OCI-LY1 (cell line): ENCODE data around the gene FOXM1.

ENCODE experiments used
- H2AFZ ChIP-seq: fragments of 200-600 bp; sonication (generic), shearing (Covaris generic); 2 replicates; pipeline ENCODE4 v1.6.0; 2014; ENCODE audit warnings: antibody characterized with exemption, mild to moderate bottlenecking, low read length
- H3F3A ChIP-seq: fragments of 200-600 bp; sonication (generic), shearing (Covaris generic); 2 replicates; pipeline ENCODE4 v1.6.0; 2014; ENCODE audit warnings: mild to moderate bottlenecking, antibody characterized with exemption, low read length, moderate library complexity; ENCODE audit not compliant: insufficient read depth
- H3K27ac ChIP-seq: fragments of 200-600 bp; sonication (generic); 2 replicates; pipeline ENCODE4 v1.5.1; 2014; ENCODE audit warnings: low read length, mixed run types, mild to moderate bottlenecking, low read depth; ENCODE audit not compliant: poor library complexity, severe bottlenecking
- H3K27me3 ChIP-seq: fragments of 200-600 bp; sonication (generic); 2 replicates; pipeline ENCODE4 v1.6.0; 2014; ENCODE audit warnings: antibody characterized with exemption, mild to moderate bottlenecking, low read length, moderate library complexity; ENCODE audit not compliant: insufficient read depth
- H3K36me3 ChIP-seq: fragments of 200-600 bp; sonication (generic); 2 replicates; pipeline ENCODE4 v1.6.1; 2014; ENCODE audit warnings: mild to moderate bottlenecking, antibody characterized with exemption, low read length, moderate library complexity, mixed read lengths; ENCODE audit not compliant: insufficient read depth
- H3K4me1 ChIP-seq: fragments of 200-600 bp; sonication (generic); 2 replicates; pipeline ENCODE4 v1.5.1; 2014; ENCODE audit warnings: mild to moderate bottlenecking, low read length, moderate library complexity; ENCODE audit not compliant: insufficient read depth, severe bottlenecking
- H3K4me2 ChIP-seq: fragments of 200-600 bp; sonication (generic), shearing (Covaris generic); 2 replicates; pipeline ENCODE4 v1.6.1; 2014; ENCODE audit warnings: low read length
- H3K4me3 ChIP-seq: fragments of 200-600 bp; sonication (generic); 2 replicates; pipeline ENCODE4 v1.5.1; 2014; ENCODE audit warnings: low read length, low read depth, mild to moderate bottlenecking, mixed read lengths; ENCODE audit not compliant: poor library complexity, severe bottlenecking
- H3K79me2 ChIP-seq: fragments of 200-600 bp; shearing (Covaris generic); 2 replicates; pipeline ENCODE4 v1.6.1; 2016; ENCODE audit warnings: mixed run types, low read length, mixed read lengths; ENCODE audit not compliant: insufficient read depth
- H3K9ac ChIP-seq: fragments of 200-600 bp; sonication (generic), shearing (Covaris generic); 2 replicates; pipeline ENCODE4 v1.6.1; 2014; ENCODE audit warnings: mild to moderate bottlenecking, low read length, mixed read lengths
- H3K9me2 ChIP-seq: fragments of 200-600 bp; sonication (generic), shearing (Covaris generic); 2 replicates; pipeline ENCODE4 v1.6.1; 2014; ENCODE audit warnings: low read depth, mild to moderate bottlenecking, low read length, mixed read lengths
- H3K9me3 ChIP-seq: fragments of 200-600 bp; shearing (Covaris generic); 2 replicates; pipeline ENCODE4 v1.6.1; 2014; ENCODE audit warnings: low read length, mixed read lengths
- H4K20me1 ChIP-seq: fragments of 200-600 bp; sonication (generic), shearing (Covaris generic); 2 replicates; pipeline ENCODE4 v1.6.0; 2016; ENCODE audit warnings: mild to moderate bottlenecking, low read length; ENCODE audit not compliant: insufficient read depth
- EZH2 ChIP-seq: fragments of 200-600 bp; sonication (generic), shearing (Covaris generic); IDR thresholded peaks from 2 replicates; pipeline ENCODE4 v1.8.0; 2017; ENCODE audit warnings: borderline replicate concordance, mixed run types, mild to moderate bottlenecking, antibody characterized with exemption, low read length, moderate library complexity, mixed read lengths
- TF ChIP-seq, protein P1 (sequence below): fragments of 200-600 bp; sonication (generic), shearing (Covaris generic); IDR thresholded peaks from 2 replicates; pipeline ENCODE4 v1.5.1; 2017; ENCODE audit warnings: mild to moderate bottlenecking, antibody characterized with exemption, low read length, moderate library complexity, mixed read lengths

FOXM1 gene

DNA sequence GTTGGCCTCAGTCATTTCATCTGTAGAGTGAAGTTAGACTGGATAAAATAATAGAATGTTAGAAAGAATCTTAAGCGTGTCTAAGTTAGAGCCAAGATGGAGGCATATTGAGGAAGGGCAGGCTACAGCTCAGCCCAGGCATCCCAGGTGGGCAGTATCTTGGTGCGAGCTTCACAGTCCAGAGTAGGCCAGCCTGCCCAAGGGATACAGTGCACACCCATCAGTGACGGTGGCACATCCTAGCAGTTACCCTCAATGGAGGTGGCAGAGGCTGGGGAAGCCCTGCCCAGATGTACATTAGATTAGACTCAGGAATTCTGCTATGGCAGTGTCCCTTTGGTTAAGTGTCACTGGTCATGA is 35.2 kb upstream of the FOXM1 start:
- H3K4me1 ChIP-seq: peaks cover 7% of the 10 kb centered on the region
- peaks cover 13% of the 10 kb centered on the region for H3K36me3 ChIP-seq
- no peaks in the 10 kb centered on the region for H4K20me1 ChIP-seq
- H3K27ac ChIP-seq: no peak overlapping the region
- H2AFZ ChIP-seq: no peak overlapping the region
- no peak for TF ChIP-seq EZH2
- TF ChIP-seq, protein P1, sequence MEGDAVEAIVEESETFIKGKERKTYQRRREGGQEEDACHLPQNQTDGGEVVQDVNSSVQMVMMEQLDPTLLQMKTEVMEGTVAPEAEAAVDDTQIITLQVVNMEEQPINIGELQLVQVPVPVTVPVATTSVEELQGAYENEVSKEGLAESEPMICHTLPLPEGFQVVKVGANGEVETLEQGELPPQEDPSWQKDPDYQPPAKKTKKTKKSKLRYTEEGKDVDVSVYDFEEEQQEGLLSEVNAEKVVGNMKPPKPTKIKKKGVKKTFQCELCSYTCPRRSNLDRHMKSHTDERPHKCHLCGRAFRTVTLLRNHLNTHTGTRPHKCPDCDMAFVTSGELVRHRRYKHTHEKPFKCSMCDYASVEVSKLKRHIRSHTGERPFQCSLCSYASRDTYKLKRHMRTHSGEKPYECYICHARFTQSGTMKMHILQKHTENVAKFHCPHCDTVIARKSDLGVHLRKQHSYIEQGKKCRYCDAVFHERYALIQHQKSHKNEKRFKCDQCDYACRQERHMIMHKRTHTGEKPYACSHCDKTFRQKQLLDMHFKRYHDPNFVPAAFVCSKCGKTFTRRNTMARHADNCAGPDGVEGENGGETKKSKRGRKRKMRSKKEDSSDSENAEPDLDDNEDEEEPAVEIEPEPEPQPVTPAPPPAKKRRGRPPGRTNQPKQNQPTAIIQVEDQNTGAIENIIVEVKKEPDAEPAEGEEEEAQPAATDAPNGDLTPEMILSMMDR: no peak
- no peaks in the 10 kb centered on the region for H3K9me3 ChIP-seq
- no peaks in the 10 kb centered on the region for H3K27me3 ChIP-seq
- no peak overlapping the region for H3K4me3 ChIP-seq
- no peaks in the 10 kb centered on the region for H3K9me2 ChIP-seq
- no peak overlapping the region for H3K9ac ChIP-seq
- H3K4me2 ChIP-seq: no peak overlapping the region
- no peaks in the 10 kb centered on the region for H3F3A ChIP-seq
- no peaks in the 10 kb centered on the region for H3K79me2 ChIP-seq

DNA sequence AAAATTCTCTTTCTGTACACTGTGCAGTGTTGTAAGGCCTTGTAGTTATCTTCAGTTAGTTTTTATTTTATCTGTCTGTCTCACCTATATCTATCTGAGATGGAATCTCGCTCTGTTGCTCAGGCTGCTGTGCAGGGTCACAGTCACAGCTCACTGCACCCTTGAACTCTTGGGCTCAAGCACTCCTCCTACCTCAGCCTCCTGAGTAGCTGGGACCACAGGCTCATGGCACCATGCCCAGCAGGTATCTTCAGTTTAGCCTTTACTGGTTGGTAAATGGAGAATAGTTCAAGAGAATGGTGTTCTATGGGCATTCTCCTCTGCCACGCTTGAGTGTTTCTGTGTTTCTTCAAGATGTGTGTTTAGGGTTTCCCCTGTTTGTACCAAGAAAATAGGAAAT is 27.3 kb upstream of the FOXM1 start:
- H3K9me2 ChIP-seq: no peaks in the 10 kb centered on the region
- H3K36me3 ChIP-seq: 0 out of 2 replicates have a peak, but pooled peaks cover under 1% of the 10 kb centered on the region
- no peaks in the 10 kb centered on the region for H4K20me1 ChIP-seq
- H3K4me3 ChIP-seq: no peak overlapping the region
- H3K27me3 ChIP-seq: no peaks in the 10 kb centered on the region
- no peaks in the 10 kb centered on the region for H3K9me3 ChIP-seq
- H3K4me1 ChIP-seq: peaks cover 18% of the 10 kb centered on the region
- no peaks in the 10 kb centered on the region for H3K79me2 ChIP-seq
- H3F3A ChIP-seq: no peaks in the 10 kb centered on the region
- no peak overlapping the region for H3K9ac ChIP-seq
- no peak overlapping the region for H2AFZ ChIP-seq
- no peak overlapping the region for H3K4me2 ChIP-seq
- TF ChIP-seq, protein P1: no peak
- no peak for TF ChIP-seq EZH2
- H3K27ac ChIP-seq: no peak overlapping the region

DNA sequence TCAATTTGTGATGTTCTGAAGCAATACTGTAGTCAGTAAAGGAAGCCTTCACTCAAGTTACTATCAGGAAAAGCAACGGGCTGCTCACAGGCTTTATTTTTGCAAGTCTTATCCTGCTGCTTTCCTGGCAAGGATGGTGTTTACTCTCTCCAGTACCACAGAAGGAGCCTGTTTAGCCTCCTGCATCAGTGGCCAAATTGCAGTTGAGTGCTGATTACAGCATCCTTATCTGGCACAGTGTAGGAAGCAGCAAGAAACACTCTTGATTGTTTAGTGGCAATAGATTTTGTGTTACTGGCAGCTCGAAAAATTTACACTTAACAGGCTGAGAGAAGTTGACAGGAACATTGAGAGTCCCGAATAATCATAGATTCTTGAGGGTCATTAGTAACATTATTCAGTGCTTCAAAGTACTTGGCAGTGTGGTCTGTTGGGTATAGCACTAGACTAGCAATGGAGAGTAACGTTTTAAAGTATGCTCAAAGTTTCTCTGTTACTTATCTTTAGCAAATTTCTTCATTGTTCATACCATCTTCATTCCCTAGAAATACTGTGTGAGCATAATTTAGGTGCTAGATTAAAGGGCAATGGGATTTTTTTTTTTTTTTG is 25.4 kb upstream of the FOXM1 start:
- Histone ChIP-seq H3K9me2 (no peaks in the 10 kb centered on the region), H3K27ac (no peak overlapping the region), H3K9me3 (no peaks in the 10 kb centered on the region), H3K36me3 (no peaks in the 10 kb centered on the region), H3F3A (no peaks in the 10 kb centered on the region), H4K20me1 (no peaks in the 10 kb centered on the region), H3K4me2 (no peak overlapping the region), H3K27me3 (no peaks in the 10 kb centered on the region), H3K4me3 (no peak overlapping the region), H3K79me2 (no peaks in the 10 kb centered on the region), H3K9ac (no peak overlapping the region), H3K4me1 (peaks cover 11% of the 10 kb centered on the region), H2AFZ (no peak overlapping the region)
- TF ChIP-seq, protein P1: no peak
- TF ChIP-seq EZH2: no peak
